K562 (cell line): ENCODE data around the gene FOXL3. TPM values are rescaled to one million over a fixed set of nuclear protein-coding genes. Genes with fewer than 3 reads are reported as not detected.

Experiments used
- ATAC-seq: fragments of 200-7000 bp; cut with Tn5 transposase; 3 replicates; pipeline ENCODE4 v1.9.1; 2020; ENCODE audit warnings: moderate library complexity
- BruUV-seq: library from RNA; stranded (reverse); fragments of 400-500 nt; replicated peaks from 2 replicates; lab custom pipeline; 2021; lab: Mats Ljungman, UMichigan
- CTCF ChIA-PET: fragments of 300-600 bp; formaldehyde crosslinking; extraction: SDS; loops from one replicate; lab custom pipeline; 2021; ENCODE audit warnings: low intra/inter-chr PET ratio; lab: Yijun Ruan, JAX
- POLR2A ChIA-PET: fragments of 300-600, 350-650 bp; sonication (Branson Sonifier 250); formaldehyde crosslinking; extraction: SDS; loops from one replicate; lab custom pipeline; 2021; ENCODE audit warnings: antibody characterized with exemption, inconsistent platforms; lab: Yijun Ruan, JAX
- DNase-seq, 4 experiments: peaks; one replicate each; pipeline versions ENCODE4 v3.0.0 to v3.0.0-alpha.2; 2011 to 2018; ENCODE audit warnings: low spot score in 3 of 4, mixed read lengths in 3 of 4; ENCODE audit errors: extremely low read depth in 1 of 4
- FAIRE-seq: peaks from 2 replicates; lab custom pipeline; 2011; peaks lifted over from hg19 to GRCh38; lab: Jason Lieb, UNC
- H2AFZ ChIP-seq: 2 replicates; pipeline ENCODE4 v1.6.0; 2011; ENCODE audit warnings: low read depth, low read length, control low read depth, inconsistent platforms
- H3K27ac ChIP-seq: fragments of 200-600 bp; 3 replicates; pipeline ENCODE4 v1.8.0; 2011; ENCODE audit warnings: low read depth, mild to moderate bottlenecking, control low read depth, inconsistent platforms, low read length, moderate library complexity, mixed read lengths; ENCODE audit errors: extremely low read depth
- H3K27me3 ChIP-seq, 2 experiments: fragments of 300-600 bp in 1 of 2; 2 replicates in 1 of 2; 3 replicates in 1 of 2; pipeline versions ENCODE4 v1.6.0 to v1.8.0; 2011; ENCODE audit warnings: inconsistent platforms in 2 of 2, low read length in 2 of 2, mild to moderate bottlenecking in 1 of 2, mixed read lengths in 1 of 2, moderate library complexity in 1 of 2; ENCODE audit not compliant: control insufficient read depth in 2 of 2, insufficient read depth in 2 of 2
- H3K36me3 ChIP-seq: fragments of 300-600 bp; 3 replicates; pipeline ENCODE4 v1.8.0; 2011; ENCODE audit warnings: mild to moderate bottlenecking, low read length, inconsistent platforms; ENCODE audit not compliant: control insufficient read depth, insufficient read depth
- H3K4me1 ChIP-seq, 2 experiments: fragments of 200-600 bp in 1 of 2; replicated peaks in 1 of 2; 2 replicates in 1 of 2; 3 replicates in 1 of 2; pipeline versions ENCODE4 v1.5.1 to v1.8.0; 2011; ENCODE audit warnings: inconsistent platforms in 2 of 2, low read length in 2 of 2, mild to moderate bottlenecking in 1 of 2, mixed read lengths in 1 of 2, moderate library complexity in 1 of 2; ENCODE audit not compliant: control insufficient read depth in 2 of 2, insufficient read depth in 2 of 2
- H3K4me2 ChIP-seq: 2 replicates; pipeline ENCODE4 v1.6.1; 2011; ENCODE audit warnings: low read length, control low read depth, inconsistent platforms, mixed read lengths; ENCODE audit not compliant: insufficient read depth
- H3K4me3 ChIP-seq: fragments of 200-600 bp; sonication (generic), shearing (Covaris generic); 2 replicates; pipeline ENCODE4 v1.5.1; 2016; ENCODE audit warnings: control low read depth, inconsistent platforms
- H3K79me2 ChIP-seq: fragments of 200-600 bp; 3 replicates; pipeline ENCODE4 v1.8.0; 2011; ENCODE audit warnings: low read length, inconsistent platforms; ENCODE audit not compliant: control insufficient read depth, insufficient read depth
- H3K9ac ChIP-seq, 2 experiments: 2 replicates each; pipeline versions ENCODE4 v1.6.0 to v1.6.1; 2011; ENCODE audit warnings: low read depth in 2 of 2, low read length in 2 of 2, control low read depth in 1 of 2, inconsistent platforms in 1 of 2, mild to moderate bottlenecking in 1 of 2, mixed read lengths in 1 of 2; ENCODE audit not compliant: insufficient read depth in 1 of 2
- H3K9me1 ChIP-seq: one replicate; pipeline ENCODE4 v1.6.0; 2011; ENCODE audit warnings: inconsistent platforms, mild to moderate bottlenecking, low read length, moderate library complexity; ENCODE audit not compliant: control insufficient read depth, insufficient read depth
- H3K9me3 ChIP-seq: replicated peaks from 2 replicates; pipeline ENCODE4 v1.5.1; 2011; ENCODE audit warnings: low read depth, low read length, inconsistent platforms; ENCODE audit not compliant: control insufficient read depth, insufficient read depth
- H4K20me1 ChIP-seq: replicated peaks from 2 replicates; pipeline ENCODE4 v1.6.1; 2011; ENCODE audit warnings: low read length, inconsistent platforms, mixed read lengths; ENCODE audit not compliant: control insufficient read depth, insufficient read depth
- CBX8 ChIP-seq: fragments of 200-600 bp; sonication (generic); IDR thresholded peaks from 2 replicates; pipeline ENCODE4 v1.6.1; 2012; ENCODE audit warnings: borderline replicate concordance, mixed run types, low read depth, mild to moderate bottlenecking, moderate library complexity, mixed read lengths, low read length, control low read depth, inconsistent platforms; ENCODE audit not compliant: poor library complexity, severe bottlenecking; ENCODE audit errors: extremely low read depth
- RBM39 ChIP-seq: fragments of 200-400 bp; formaldehyde crosslinking; optimal IDR thresholded peaks from 2 replicates; pipeline ENCODE3; 2018; ENCODE audit warnings: low read depth, low read length
- WGBS: fragments of 100-300 bp; shearing (Covaris generic); methylation state at CpG from one replicate; pipeline ENCODE4 v1.1.6; 2016; ENCODE audit warnings: low coverage, mixed read lengths; ENCODE audit not compliant: insufficient coverage; ENCODE audit errors: missing lambda C conversion rate; 5-methylcytosine and 5-hydroxymethylcytosine counted together
- in situ Hi-C: fragments of 300-500 bp; cut with MboI; formaldehyde crosslinking; loops from 4 replicates; pipeline ENCODE4 v1.15.0; 2018; ENCODE audit warnings: inconsistent platforms, mixed read lengths
- intact Hi-C: fragments of 100-400 bp; cut with micrococcal nuclease; formaldehyde crosslinking; loops from 2 replicates; pipeline ENCODE4 v1.14.2; 2022
- polyA plus RNA-seq, 8 experiments: library from polyadenylated mRNA; depleted of rRNA in 4 of 8; stranded (reverse) in 5 of 8; unstranded in 3 of 8; fragments of >200 nt; fragmentation: Nextera tagmentation in 2 of 8; fragmentation: Illumina TruSeq in 1 of 8; extraction: Ambion mirVana in 2 of 8; extraction: Trizol in 1 of 8; gene quantifications; 2 replicates each; pipeline versions ENCODE4 v1.2.1 to v1.2.3, GENCODE V29; 2011 to 2014; ENCODE audit warnings: inconsistent platforms in 1 of 8, missing spikeins in 1 of 8
- total RNA-seq, 7 experiments: library from RNA; depleted of rRNA in 6 of 7; stranded (reverse); fragments of >200 nt in 6 of 7; fragmentation: Illumina TruSeq in 2 of 7; extraction: Trizol in 2 of 7; gene quantifications; 2 replicates each; pipeline versions ENCODE4 v1.2.1 to v1.2.3, GENCODE V29; 2011 to 2021; ENCODE audit warnings: low replicate concordance in 1 of 7
- TF ChIP-seq, protein P1 (sequence below): fragments of 450-650 bp; IDR thresholded peaks from 2 replicates; pipeline ENCODE4 v1.6.1; 2018; ENCODE audit warnings: mild to moderate bottlenecking, low read depth; ENCODE audit not compliant: partially characterized antibody

The FOXL3 gene
- total and polyA plus RNA-seq, 9 of the 15 experiments (the other 6 are each of a cell fraction or from before 2014, with no cell fraction given), result not detected

DNA sequence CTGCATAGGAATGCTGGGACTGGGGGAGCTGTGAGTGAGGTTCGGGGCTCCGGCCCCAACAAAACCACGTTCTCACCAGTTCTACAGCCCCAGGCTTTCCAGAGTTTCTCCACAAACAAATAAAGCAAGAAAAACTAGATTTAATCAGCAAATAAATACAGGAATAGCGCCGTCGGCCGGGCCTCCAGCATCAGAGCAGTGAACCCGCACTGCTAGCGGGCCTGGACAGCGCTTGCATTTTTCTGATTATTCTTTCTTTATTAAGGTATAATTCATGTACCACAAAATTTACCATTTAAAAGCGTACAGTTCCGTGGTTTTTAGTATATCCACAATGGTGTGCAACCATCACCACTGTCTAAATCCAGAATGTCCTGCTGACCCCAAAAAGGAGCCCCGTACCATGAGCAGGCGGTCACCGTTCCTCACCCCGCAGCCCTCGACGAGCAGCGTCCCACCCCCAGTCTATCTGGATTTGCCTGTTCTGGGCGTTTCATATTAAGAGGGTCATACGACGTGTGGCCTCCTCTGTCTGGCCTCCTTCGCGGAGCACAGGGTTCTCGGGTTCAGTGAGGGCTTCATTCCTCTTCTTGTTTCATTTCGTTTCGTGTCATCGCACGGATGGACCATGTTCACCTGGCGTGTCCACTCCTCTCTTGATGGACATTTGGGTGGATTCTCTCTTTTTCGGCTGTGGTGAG lies 35.5 kb upstream of the FOXL3 start:
- Histone ChIP-seq H3K27ac (no peak overlapping the region), H3K27me3 (peaks cover 59 to 98% of the 10 kb centered on the region in 2 experiments), H2AFZ (no peak overlapping the region), H3K9ac (no peak overlapping the region), H3K4me3 (no peak overlapping the region), H3K36me3 (no peaks in the 10 kb centered on the region), H3K4me2 (no peak overlapping the region), H3K79me2 (no peaks in the 10 kb centered on the region), H3K4me1 (peaks cover 0 to 28% of the 10 kb centered on the region in 2 experiments; a peak in 2 of 5 replicates), H3K9me1 (no peaks in the 10 kb centered on the region), H3K9me3 (no peaks in the 10 kb centered on the region), H4K20me1 (peaks cover 28% of the 10 kb centered on the region)
- in situ Hi-C loops (no loop called here), intact Hi-C loops (no loop called here)
- ChIA-PET POLR2A (interaction anchor here (0.9 kb wide), 1 partner anchor 11 kb away, joined by 4 read pairs; no protein-coding TSS in a partner anchor), CTCF (interaction anchor here (0.6 kb wide), 1 partner anchor 201 kb away, joined by 3 read pairs; no protein-coding TSS in a partner anchor)
- WGBS, result 9% methylated on average over 31 of the region's 31 CpGs
- TF ChIP-seq RBM39 (no peak), CBX8 (peak; percentile 55)
- TF ChIP-seq, protein P1, sequence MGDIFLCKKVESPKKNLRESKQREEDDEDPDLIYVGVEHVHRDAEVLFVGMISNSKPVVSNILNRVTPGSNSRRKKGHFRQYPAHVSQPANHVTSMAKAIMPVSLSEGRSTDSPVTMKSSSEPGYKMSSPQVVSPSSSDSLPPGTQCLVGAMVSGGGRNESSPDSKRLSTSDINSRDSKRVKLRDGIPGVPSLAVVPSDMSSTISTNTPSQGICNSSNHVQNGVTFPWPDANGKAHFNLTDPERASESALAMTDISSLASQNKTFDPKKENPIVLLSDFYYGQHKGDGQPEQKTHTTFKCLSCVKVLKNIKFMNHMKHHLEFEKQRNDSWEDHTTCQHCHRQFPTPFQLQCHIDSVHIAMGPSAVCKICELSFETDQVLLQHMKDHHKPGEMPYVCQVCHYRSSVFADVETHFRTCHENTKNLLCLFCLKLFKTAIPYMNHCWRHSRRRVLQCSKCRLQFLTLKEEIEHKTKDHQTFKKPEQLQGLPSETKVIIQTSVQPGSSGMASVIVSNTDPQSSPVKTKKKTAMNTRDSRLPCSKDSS, result no peak
- no peak for ATAC-seq
- no peak for FAIRE-seq
- no TSS peak for BruUV-seq
- no peak for DNase-seq
